GM10266 (cell line): ENCODE measurements around the gene SLC35G3.
A peak's percentile ranks its signal among the peaks of the same experiment; 100 is the strongest.

Source experiments
- DNase-seq: peaks from one replicate; pipeline ENCODE4 v3.0.0; 2012; ENCODE audit errors: extremely low spot score
- CTCF ChIP-seq: IDR thresholded peaks from 2 replicates; pipeline ENCODE4 v1.5.1; 2012; ENCODE audit warnings: mild to moderate bottlenecking, low read depth; ENCODE audit not compliant: control insufficient read depth, insufficient read depth; ENCODE audit errors: missing control alignments

Gene SLC35G3

GRCh38 chr17:35222452-35222851 lies 28.3 kb upstream of the SLC35G3 start:
- no peak for TF ChIP-seq CTCF
- no peak for DNase-seq

- DNase-seq, result peak; percentile 25
- no peak for TF ChIP-seq CTCF
These were observed 24.7 kb upstream of the SLC35G3 start for GRCh38 chr17:35218915-35219314.

GRCh38 chr17:35217107-35217506 lies 22.9 kb upstream of the SLC35G3 start:
- no peak for TF ChIP-seq CTCF
- no peak for DNase-seq

- no peak for DNase-seq
- no peak for TF ChIP-seq CTCF
These were observed 20.6 kb upstream of the SLC35G3 start for GRCh38 chr17:35214631-35215273.

GRCh38 chr17:35214192-35214591 lies 20.0 kb upstream of the SLC35G3 start:
- no peak for TF ChIP-seq CTCF
- DNase-seq, result no peak

- DNase-seq, result no peak
- TF ChIP-seq CTCF, result no peak
These were observed 19.3 kb upstream of the SLC35G3 start for GRCh38 chr17:35213412-35213940.

GRCh38 chr17:35212668-35213067 lies 18.5 kb upstream of the SLC35G3 start:
- TF ChIP-seq CTCF, result no peak
- DNase-seq, result no peak
